Choroid plexus epithelial cell (primary cell): ENCODE results near the gene TK2.

Experiments
- DNase-seq: peaks from one replicate; pipeline ENCODE4 v3.0.0-alpha.2; 2010; ENCODE audit warnings: low read depth
- H3K4me3 ChIP-seq: 2 replicates; pipeline ENCODE4 v1.5.1; 2011; ENCODE audit warnings: low read depth, mild to moderate bottlenecking, control low read depth, low read length, moderate library complexity
- TF ChIP-seq, protein P1 (sequence below): conservative IDR thresholded peaks from 2 replicates; pipeline ENCODE4 v1.5.1; 2011; ENCODE audit warnings: low read depth, mild to moderate bottlenecking, control low read depth, inconsistent platforms, low read length, moderate library complexity

Gene TK2

GRCh38 chr16:66562986-66563385, 13.1 kb upstream of the TK2 start:
- no peak overlapping the region for H3K4me3 ChIP-seq
- DNase-seq, result no peak
- TF ChIP-seq, protein P1, sequence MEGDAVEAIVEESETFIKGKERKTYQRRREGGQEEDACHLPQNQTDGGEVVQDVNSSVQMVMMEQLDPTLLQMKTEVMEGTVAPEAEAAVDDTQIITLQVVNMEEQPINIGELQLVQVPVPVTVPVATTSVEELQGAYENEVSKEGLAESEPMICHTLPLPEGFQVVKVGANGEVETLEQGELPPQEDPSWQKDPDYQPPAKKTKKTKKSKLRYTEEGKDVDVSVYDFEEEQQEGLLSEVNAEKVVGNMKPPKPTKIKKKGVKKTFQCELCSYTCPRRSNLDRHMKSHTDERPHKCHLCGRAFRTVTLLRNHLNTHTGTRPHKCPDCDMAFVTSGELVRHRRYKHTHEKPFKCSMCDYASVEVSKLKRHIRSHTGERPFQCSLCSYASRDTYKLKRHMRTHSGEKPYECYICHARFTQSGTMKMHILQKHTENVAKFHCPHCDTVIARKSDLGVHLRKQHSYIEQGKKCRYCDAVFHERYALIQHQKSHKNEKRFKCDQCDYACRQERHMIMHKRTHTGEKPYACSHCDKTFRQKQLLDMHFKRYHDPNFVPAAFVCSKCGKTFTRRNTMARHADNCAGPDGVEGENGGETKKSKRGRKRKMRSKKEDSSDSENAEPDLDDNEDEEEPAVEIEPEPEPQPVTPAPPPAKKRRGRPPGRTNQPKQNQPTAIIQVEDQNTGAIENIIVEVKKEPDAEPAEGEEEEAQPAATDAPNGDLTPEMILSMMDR, result no peak

DNA sequence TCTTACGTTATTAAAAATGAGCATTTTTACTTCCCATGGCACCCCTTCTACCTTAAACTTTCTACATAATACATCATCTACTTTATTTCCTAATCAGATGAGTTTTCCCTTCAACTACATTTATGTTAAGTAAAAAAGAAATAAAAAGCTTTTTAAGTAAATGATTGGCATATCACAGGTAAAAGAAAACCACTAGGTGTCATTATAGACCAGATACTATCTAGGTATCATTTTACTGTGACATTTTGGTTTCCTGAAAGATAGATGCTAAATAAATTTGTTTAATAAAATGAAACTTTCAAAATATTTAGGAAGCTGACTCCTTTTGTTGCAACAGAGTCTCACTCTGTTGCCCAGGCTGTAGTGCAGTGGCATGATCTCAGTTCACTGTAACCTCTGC, 12.5 kb upstream of the TK2 start:
- DNase-seq, result no peak
- TF ChIP-seq, protein P1, result peak; percentile 18
- no peak overlapping the region for H3K4me3 ChIP-seq

DNA sequence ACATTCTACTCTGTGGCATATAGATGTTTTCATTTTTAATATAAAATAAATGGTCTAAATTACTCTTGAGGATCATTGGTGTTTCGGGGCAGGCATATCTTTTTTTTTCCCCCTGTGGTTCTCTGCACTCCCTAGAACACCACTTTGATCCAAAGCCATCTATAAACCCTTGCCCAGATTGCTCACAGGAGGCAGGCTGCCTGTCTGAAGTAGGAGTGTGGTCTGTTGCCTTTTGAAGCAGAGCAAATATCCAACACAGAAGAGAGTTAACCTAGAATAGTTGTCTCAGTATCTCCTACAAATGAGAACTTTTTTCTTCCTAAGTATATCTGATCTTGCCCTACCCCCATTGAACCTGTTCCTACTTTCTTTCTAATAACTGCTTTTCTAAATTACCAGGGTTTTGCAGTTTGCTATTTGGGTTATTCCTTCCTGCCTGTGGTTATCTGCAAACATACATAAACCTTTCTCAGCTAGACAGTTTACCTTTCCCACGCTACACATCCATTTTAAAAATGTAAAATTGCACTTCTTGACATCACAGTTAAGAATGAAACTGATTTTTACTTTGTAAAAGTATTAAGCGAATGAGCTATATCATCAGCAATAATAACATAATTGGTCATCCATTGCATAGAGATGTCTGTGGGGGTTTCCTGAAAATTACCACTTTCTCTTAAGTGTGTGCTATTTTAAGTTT, 11.6 kb upstream of the TK2 start:
- no peak for DNase-seq

GRCh38 chr16:66560107-66560506, 10.2 kb upstream of the TK2 start:
- TF ChIP-seq, protein P1, result no peak
- DNase-seq, result no peak
- no peak overlapping the region for H3K4me3 ChIP-seq

More for the DNA sequence above, 11.6 kb upstream of the TK2 start:
- H3K4me3 ChIP-seq, result no peak overlapping the region
- TF ChIP-seq, protein P1, result no peak

- TF ChIP-seq, protein P1, result no peak
- H3K4me3 ChIP-seq, result no peak overlapping the region
- no peak for DNase-seq
These were observed 4.6 kb upstream of the TK2 start for GRCh38 chr16:66554495-66554894.

DNA sequence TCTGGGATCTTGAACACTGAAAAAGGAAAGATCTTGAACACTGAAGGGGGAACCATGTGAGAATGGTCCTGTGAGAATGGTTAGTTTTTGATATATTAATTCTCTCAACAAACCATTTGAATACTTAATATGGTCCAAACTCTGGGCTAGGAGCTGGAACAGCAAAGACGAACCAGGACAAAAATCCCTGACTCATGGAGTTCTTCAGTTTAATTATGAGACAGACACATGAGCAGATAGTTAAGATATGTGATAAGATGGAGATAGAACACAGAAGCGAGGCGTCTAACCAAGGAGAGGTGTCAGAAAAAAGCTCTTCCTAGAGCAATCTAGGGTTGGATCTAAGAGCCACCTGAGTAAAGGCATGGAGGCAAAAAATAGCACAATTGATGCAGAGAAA, 4.1 kb upstream of the TK2 start:
- TF ChIP-seq, protein P1, result no peak
- H3K4me3 ChIP-seq, result no peak overlapping the region
- DNase-seq, result no peak

GRCh38 chr16:66553223-66553622, 3.3 kb upstream of the TK2 start:
- peak overlapping the region; percentile 84 for H3K4me3 ChIP-seq
- no peak for DNase-seq
- TF ChIP-seq, protein P1, result no peak
